Astrocyte of the spinal cord (primary cell): Measurements from ENCODE around the gene ARHGEF4.
A peak's percentile ranks its signal among the peaks of the same experiment; 100 is the strongest.

Experiments used
- DNase-seq: peaks from one replicate; pipeline ENCODE4 v3.0.0; 2011; ENCODE audit warnings: low read depth, low spot score
- H3K4me3 ChIP-seq: 2 replicates; pipeline ENCODE4 v1.5.1; 2011; ENCODE audit warnings: low read depth, mild to moderate bottlenecking, low read length, moderate library complexity
- CTCF ChIP-seq: IDR thresholded peaks from 2 replicates; pipeline ENCODE4 v1.5.1; 2012; ENCODE audit warnings: low read depth, mild to moderate bottlenecking, low read length, inconsistent platforms
- in situ Hi-C: cut with HindIII; loops from 2 replicates; pipeline ENCODE4 v1.10.0; 2017; ENCODE audit warnings: low sequenced_read_pairs

Gene ARHGEF4

DNA sequence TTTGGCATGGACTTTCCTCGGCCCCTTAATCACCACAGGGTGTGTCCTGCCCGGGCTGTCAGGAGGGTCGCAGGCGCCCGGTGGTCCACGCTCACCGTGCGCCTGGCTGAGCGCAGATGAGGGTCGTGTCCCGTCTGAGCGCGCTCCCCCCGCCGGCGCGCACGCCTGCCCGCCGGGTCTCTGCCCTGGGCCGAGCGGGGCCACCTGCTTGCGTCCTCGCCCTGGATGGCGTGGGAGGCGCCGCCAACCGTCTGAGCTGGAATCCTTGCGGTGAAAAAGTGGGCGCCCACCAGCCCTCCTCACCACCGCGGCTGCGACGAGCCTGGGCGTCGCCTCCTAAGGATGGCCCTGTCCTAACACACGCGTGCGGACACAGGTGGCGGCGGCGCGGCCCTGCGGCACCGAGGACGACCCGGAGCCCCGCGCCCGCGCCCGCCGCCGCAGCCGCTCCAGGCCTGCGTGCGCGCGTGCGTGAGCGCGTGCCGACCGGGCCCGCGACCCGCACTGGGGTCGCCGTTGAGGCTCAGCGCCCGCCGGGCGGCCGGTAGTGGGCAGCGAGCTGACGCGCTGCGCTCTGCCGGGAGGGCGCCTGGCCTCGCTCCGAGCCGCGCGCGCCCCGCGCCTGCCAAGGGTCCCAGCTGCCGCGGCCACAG lies 126.6 kb downstream of the ARHGEF4 start:
- TF ChIP-seq CTCF, result no peak
- DNase-seq, result no peak
- in situ Hi-C loops, result no loop called here
- no peak overlapping the region for H3K4me3 ChIP-seq

- DNase-seq, result no peak
- no peak overlapping the region for H3K4me3 ChIP-seq
- TF ChIP-seq CTCF, result no peak
- in situ Hi-C loops, result no loop called here
These were observed 127.4 kb downstream of the ARHGEF4 start for GRCh38 chr2:130963849-130964793.

GRCh38 chr2:130964931-130965330 lies 128.2 kb downstream of the ARHGEF4 start:
- TF ChIP-seq CTCF, result no peak
- DNase-seq, result no peak
- in situ Hi-C loops, result no loop called here
- H3K4me3 ChIP-seq, result no peak overlapping the region

- no peak overlapping the region for H3K4me3 ChIP-seq
- in situ Hi-C loops, result no loop called here
- TF ChIP-seq CTCF, result no peak
- DNase-seq, result no peak
These were observed 129.5 kb downstream of the ARHGEF4 start for GRCh38 chr2:130966149-130966774.

GRCh38 chr2:130966775-130967490 lies 130.2 kb downstream of the ARHGEF4 start:
- DNase-seq, result no peak
- no peak for TF ChIP-seq CTCF
- in situ Hi-C loops, result no loop called here
- no peak overlapping the region for H3K4me3 ChIP-seq

DNA sequence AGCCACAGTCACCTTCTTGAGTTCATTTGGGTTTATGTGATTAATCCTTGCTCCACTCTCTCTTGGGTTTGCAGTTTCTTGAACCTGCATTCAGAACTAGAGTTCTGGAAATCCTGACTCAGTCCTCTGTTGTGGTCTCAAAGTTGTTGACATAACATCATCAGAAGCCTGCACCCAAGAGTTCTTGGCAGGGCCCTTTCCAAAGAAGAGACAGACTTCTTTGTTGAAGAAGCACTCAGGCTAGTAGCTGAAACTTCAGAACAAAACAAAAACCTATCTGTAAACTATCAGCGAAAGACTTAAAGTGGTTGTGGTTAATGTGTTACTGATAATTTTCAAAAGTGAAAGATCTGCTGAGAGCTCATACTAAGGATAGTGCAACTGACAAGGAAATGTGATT lies 135.7 kb downstream of the ARHGEF4 start:
- in situ Hi-C loops, result no loop called here
- no peak overlapping the region for H3K4me3 ChIP-seq
- DNase-seq, result peak; percentile 30
- TF ChIP-seq CTCF, result no peak
